Measurements from ENCODE around the gene LMAN1L.
"Not testable (repeated sequence)": the region's sequence is repeated elsewhere in the genome, so short reads cannot be mapped to it uniquely, and the experiment has no call there.

LMAN1L gene

GRCh38 chr15:74782259-74783071 lies 30.2 kb upstream of the LMAN1L start:
- DNase-seq = peak; percentile 59

DNA sequence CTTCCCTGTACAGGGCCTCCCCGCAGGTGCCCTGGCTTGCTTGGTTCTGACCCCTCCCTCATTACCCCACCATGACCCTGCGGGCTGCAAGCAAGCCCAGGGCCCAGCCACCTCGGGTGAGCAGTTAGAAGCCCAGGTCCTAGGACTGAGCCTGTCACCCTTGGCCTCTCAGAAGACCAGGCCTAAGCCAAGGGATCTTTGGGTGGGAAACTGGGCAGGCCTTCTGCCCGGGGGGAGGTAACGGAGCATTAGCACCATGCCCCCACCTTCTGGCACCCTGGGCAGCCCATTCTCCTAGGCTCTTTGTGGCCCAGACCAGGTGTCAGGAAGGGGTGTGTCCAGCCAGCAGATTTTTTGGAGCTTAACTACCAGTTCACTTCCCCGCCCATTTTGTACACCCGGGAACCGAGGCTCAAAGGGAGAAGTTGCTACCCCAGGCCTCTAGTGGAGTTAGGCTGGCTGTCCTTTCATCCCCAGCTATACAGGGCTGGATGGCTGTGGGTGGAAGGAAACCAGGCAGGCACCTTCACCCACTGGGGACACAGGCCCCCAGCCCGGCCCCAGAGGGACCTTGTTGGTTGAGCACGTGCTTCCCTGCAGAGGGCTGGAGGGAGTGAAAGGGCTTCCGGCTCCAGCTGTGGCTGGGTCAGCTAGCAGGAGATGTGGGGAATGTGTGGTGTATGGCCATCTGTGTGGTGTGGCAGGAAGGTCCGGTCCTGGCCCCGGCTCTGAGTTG lies 29.4 kb upstream of the LMAN1L start:
- DNase-seq = peak; percentile 64

- peak; percentile 48 for DNase-seq
Observed at GRCh38 chr15:74783808-74784175, 28.8 kb upstream of the LMAN1L start.

DNA sequence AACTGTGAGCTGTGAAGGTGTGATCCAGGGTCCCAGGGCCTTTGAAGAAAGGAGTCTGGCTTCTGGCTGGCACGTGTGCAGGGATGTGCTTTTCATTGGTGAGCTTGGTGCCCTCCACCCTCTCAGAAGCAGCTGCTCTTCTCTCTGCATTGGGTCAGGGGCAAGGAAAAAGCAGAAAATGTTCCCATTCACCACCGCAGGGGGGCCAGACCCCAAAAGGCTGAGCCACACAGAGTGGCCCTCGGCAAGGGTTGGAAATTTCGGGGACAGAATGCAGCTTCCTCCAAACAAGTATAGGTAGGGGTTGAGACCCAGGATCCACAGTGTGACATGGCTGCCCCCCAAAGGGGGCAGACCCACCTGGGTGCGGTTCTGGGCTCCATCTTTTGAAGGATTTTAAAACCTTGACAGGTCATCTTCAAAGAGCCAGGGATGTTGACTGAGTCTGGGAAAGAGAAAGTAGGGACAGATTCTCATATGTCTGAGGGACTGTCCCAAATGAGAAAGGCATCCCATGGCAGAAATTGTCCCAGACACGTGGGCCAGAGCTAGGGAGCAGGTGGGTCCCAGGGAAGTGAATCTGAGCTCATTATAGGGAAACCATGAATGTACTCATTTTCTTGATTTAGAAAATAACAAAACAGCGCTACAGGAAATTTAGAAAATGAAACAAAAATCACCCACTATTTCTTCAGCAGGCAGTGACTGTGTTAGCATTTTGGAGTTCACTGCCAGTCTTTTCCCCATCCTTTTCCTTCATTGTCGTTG lies 28.0 kb upstream of the LMAN1L start:
- DNase-seq = no peak

- no peak for DNase-seq
Observed at GRCh38 chr15:74785194-74786032, 27.2 kb upstream of the LMAN1L start.

GRCh38 chr15:74786081-74786480 lies 26.6 kb upstream of the LMAN1L start:
- DNase-seq = not testable (repeated sequence)

DNA sequence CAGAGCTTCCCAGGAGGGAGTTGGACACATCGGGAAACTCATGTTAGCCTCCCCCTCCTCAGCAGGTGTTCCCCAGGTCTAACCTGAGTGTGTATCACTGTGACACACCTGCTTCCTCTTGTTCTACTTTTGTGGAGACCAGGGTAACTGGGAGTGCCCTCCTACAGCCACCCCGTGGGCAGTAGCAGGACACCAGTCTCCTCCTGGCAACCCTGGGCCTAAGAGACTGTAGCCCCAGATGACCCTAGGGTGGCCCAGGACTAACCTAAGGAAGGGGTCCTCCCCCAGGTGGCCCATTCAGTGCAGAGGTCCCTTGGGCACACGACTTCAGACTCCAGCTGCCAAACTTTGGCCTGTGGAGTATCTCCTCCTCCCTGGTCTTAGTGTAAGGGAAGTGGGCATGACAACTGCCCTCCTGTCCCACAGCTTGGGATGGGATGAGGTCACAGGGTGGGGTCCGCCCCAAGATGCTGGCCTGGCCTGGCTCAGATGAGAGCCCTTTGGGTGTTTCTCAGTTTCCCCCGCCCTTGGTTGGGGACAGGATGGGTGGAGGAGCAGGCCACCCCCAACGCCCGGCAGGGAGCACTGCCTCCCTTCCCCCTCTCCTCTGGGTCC lies 26.0 kb upstream of the LMAN1L start:
- no peak for DNase-seq

DNA sequence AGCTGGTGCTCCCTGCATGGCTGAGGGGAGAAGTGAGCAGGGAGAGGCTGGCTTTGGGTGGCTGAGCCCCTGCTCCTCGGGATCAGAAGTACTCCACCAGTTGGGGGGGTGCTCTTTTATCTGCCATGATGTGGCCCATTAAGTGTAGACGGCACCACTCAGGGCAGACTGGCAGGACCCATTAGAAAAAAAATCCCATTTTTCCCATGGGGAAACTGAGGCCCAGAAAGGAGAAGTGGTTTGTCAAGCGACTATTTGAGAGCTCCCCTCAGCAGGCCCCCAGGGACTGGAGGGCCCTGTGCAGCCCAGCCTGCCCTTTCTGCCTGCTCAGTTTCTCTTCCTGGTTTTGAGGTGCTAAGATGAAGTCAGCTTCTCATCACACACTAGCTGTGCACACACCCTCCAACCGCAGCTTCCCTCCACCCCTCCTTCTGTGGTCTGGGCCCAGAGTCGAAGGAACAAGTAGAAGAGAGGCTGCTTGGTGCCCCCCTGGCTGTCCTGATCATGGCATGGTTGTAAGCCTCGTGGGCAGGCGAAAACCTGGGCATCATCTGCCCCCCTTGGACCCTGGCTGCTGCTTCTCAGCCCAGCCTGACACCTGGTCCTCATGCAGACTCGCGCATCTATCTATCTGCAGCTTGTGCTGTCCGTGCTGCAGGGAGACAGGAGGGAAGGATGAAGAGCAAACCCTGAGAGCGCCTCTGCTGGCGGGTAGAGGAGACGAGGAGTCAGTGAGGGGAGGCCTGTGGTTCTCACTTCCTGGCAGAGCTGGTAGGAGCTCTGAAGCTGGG lies 25.2 kb upstream of the LMAN1L start:
- DNase-seq = peak; percentile 95

DNA sequence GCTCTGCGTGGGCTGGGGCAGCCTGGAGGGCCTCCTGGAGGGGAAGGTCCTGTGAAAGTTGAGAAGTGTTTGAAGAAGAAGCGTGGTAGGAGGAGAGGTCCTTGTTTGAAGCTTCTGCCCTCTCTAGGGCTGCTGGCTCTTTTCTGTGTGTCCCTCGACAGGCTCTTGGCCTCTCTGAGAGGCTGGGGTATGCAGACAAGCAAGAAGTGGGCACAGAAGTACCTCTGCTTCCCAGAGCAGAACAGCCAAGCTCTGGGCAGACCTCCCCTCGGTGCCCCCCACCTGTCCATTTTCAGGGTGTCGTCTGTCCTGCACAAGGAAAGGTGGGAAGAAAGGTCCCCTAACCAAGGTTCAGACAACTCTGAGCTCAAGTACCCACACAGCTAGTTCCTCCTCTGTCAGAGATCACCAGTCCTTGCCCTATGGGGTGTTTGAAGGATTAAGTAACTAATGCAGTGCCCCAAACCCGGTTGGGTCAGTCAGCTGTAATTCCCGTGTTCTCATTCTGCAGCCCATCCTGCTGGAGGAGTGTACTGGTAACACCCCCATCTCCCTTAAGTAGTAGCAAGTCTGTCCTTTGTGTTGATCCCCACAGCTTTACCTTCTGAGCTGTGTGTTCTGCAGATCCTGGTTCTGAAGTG lies 24.5 kb upstream of the LMAN1L start:
- DNase-seq = no peak

- DNase-seq = no peak
Observed at GRCh38 chr15:74788683-74789151, 23.9 kb upstream of the LMAN1L start.

GRCh38 chr15:74789171-74789631 lies 23.4 kb upstream of the LMAN1L start:
- no peak for DNase-seq

DNA sequence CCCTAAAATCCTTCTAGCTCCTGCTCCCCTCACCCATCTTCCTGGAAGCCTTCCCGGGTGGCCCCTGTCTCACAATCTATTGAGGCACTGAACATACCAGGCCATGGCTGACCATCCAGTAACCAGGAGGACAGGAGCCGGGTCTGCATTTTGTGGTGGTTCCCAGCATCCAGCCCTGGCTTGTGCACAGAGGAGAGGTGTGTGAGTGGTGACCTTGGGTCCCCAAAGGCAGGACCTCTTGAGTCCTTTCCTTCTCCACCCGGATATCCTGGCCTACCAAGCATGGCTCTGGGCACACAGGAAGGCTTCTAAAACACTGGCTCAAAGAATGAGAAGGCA lies 22.9 kb upstream of the LMAN1L start:
- no peak for DNase-seq

DNA sequence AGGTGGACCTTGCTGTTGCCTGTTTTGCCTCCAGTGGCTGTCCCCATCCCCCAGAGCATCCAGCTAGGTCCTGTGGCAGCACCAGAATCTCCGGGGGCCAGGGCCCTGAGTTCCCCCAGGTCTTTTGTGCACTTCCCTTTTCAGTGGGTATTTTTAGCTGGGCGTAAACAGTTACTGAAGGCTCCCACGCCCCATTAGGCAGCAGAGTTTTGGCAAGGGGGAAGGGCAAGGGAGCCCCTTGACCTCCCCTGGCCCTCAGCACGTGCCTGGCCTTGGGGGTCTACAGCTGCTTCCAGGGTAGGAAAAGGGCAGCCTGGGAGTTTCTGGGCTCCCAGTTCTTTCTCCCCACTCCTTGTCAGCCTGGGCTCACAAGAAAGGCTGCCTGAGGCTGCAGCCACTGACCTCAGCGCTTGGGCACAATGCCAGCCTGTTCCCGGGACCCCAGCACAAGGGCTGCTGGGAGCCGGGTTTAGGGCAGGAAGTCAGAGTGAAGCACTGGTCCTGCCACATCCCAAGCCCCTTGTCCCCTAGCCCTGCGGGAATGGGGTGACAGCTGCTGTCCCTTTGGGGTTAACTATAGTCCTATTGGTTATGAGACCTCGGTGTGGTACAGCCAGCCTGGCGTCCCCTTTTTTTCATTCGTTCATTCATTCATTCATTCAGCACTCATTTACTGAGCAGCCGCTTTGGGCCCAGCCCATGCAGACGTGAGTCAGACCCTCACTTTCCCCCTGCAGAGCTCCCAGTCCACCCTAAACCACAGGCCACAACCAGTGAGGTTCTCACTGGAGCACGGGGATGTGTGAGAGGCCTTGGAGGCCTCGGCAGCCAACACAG lies 22.3 kb upstream of the LMAN1L start:
- peak; percentile 88 for DNase-seq

- no peak for DNase-seq
Observed at GRCh38 chr15:74791007-74791406, 21.6 kb upstream of the LMAN1L start.

DNA sequence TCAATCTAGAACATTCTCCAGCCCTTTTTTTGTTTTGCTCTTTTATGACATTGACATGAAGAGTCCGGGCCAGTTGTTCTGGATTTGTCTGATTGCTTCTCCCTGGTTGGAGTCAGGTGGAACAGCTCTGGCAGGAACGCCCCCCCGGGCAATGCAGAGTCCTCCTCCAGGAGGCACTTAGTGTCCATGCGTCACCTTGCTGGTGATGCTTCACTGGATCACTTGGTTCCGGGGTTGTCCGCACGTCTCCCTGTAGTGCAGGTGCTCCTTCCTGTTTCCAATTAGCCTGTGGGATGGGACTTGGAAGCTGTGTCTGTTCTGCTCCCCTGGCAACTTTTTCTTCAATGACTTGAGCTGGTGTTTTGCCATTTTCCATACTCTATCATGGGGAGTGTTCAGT lies 21.0 kb upstream of the LMAN1L start:
- no peak for DNase-seq

- DNase-seq = no peak
Observed at GRCh38 chr15:74792227-74793016, 20.2 kb upstream of the LMAN1L start.

DNA sequence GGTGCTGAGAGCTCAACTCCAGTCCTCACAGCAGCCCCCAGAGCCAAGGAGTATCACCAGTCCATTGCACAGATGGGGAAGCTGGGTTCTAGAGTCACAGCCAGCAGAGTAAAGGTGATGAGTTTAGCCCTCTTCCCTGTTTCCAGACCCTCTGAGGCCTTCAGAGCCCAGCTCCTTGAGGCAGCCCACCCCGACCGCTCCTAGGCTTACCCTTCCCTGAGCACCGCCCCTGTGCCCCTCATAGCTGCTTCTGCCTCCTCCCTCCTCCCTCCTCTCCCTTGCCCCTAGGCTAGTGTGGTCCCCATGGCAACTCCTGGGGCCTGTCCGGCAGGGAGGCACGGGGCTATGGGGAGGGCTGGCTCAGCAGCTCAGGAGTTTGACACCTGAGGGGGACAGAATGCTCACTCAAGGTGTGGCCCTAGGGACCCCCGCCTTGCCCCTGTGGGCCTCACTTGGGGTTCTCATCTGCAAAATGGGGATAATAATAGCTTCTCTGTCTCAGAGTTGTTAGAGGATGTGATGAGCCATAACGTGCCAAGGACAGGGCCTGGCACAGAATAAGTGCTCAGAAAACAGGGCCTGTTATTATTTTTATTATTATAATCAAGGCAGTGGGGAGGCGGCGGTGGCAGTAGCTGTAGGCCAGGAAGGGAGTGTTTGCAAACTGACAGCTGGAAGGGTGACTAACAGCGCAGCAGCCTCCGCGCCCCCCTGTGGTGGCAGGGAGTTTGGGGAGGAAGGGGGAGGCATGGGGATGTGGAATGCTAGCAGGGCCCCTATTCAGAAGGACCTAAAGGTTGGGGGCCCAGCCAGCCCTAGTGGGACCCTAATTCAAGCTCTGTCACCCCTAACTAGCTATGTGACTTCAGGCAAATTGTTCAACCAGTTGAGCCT lies 19.3 kb upstream of the LMAN1L start:
- no peak for DNase-seq

Data from OCI-M1 (cell line).